Measurements from ENCODE around the gene OPCML. TPM values are rescaled to one million over a fixed set of nuclear protein-coding genes. Genes with fewer than 3 reads are reported as not detected.

Gene OPCML
- total RNA-seq, 1 experiment from 2014 or later: 0.94 TPM

- H2BK15ac ChIP-seq (ENCODE audit: low read depth, low read length): no peak overlapping the region
- no peak overlapping the region for H2BK5ac ChIP-seq (ENCODE audit: insufficient read length, low read length)
- no peak overlapping the region for H3K4me2 ChIP-seq (ENCODE audit: insufficient read depth, insufficient read length, low read length)
- H3K4ac ChIP-seq (ENCODE audit: low read depth, low read length): no peak overlapping the region
- no peak overlapping the region for H2AK5ac ChIP-seq (ENCODE audit: insufficient read length, low read length)
- no peak overlapping the region for H3K14ac ChIP-seq (ENCODE audit: insufficient read depth, low read length)
- 100% methylated on average over 2 of the region's 2 CpGs for WGBS (ENCODE audit: extremely low coverage, insufficient read length, low lambda C conversion rate)
- H3K23ac ChIP-seq (ENCODE audit: insufficient read length, low read depth, low read length): no peak overlapping the region
- no peak overlapping the region for H3K27ac ChIP-seq (ENCODE audit: insufficient read length, low read depth, low read length)
- no peak overlapping the region for H2BK120ac ChIP-seq (ENCODE audit: low read depth, low read length, poor library complexity, severe bottlenecking)
- no peak overlapping the region for H4K8ac ChIP-seq (replicated peaks; ENCODE audit: insufficient read length, low read depth, low read length)
- no peaks in the 10 kb centered on the region for H4K20me1 ChIP-seq (ENCODE audit: control insufficient read depth, insufficient read depth, insufficient read length)
- Mint-ChIP-seq H3K36me3 (ENCODE audit: insufficient read depth in 1 of 3, low read depth in 3 of 3) (no peaks in the 10 kb centered on the region), H3K27me3 (ENCODE audit: low read depth) (peaks cover 2% of the 10 kb centered on the region; the same call in 1 of the 2 replicates), H3K4me1 (peaks cover 12 to 19% of the 10 kb centered on the region in 2 experiments), H3K9me3 (no peaks in the 10 kb centered on the region), H3K27ac (no peak overlapping the region), H3K4me3 (no peak overlapping the region)
- H3K79me2 ChIP-seq (ENCODE audit: insufficient read depth, low read length): no peaks in the 10 kb centered on the region
- no peaks in the 10 kb centered on the region for H3K79me1 ChIP-seq (ENCODE audit: insufficient read depth, low read depth, low read length, poor library complexity, severe bottlenecking)
- no peaks in the 10 kb centered on the region for H3K23me2 ChIP-seq (ENCODE audit: insufficient read length, low read depth, low read length, poor library complexity, severe bottlenecking)
- H3K9me3 ChIP-seq (ENCODE audit: control insufficient read depth, low read depth, low read length): no peaks in the 10 kb centered on the region
- H4K91ac ChIP-seq (ENCODE audit: insufficient read length, low read depth, low read length): no peak overlapping the region
- H3K27me3 ChIP-seq (ENCODE audit: insufficient read depth, low read length): no peaks in the 10 kb centered on the region
- DNase-seq: no peak
- no peak overlapping the region for H3K56ac ChIP-seq (ENCODE audit: insufficient read length, low read depth, low read length)
- no peak overlapping the region for H3K9ac ChIP-seq (ENCODE audit: extremely low read depth, insufficient read length, low read length)
- TF ChIP-seq, protein P1, sequence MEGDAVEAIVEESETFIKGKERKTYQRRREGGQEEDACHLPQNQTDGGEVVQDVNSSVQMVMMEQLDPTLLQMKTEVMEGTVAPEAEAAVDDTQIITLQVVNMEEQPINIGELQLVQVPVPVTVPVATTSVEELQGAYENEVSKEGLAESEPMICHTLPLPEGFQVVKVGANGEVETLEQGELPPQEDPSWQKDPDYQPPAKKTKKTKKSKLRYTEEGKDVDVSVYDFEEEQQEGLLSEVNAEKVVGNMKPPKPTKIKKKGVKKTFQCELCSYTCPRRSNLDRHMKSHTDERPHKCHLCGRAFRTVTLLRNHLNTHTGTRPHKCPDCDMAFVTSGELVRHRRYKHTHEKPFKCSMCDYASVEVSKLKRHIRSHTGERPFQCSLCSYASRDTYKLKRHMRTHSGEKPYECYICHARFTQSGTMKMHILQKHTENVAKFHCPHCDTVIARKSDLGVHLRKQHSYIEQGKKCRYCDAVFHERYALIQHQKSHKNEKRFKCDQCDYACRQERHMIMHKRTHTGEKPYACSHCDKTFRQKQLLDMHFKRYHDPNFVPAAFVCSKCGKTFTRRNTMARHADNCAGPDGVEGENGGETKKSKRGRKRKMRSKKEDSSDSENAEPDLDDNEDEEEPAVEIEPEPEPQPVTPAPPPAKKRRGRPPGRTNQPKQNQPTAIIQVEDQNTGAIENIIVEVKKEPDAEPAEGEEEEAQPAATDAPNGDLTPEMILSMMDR (conservative IDR thresholded peaks at IDR 0.05): no peak
- no peak overlapping the region for H4K5ac ChIP-seq (ENCODE audit: insufficient read length, low read depth, low read length)
- no peak overlapping the region for H2BK12ac ChIP-seq (ENCODE audit: insufficient read length, low read depth, low read length)
- no peak overlapping the region for H2BK20ac ChIP-seq (ENCODE audit: low read depth, low read length, poor library complexity, severe bottlenecking)
- no peak overlapping the region for H3K18ac ChIP-seq (ENCODE audit: insufficient read length, low read depth, low read length)
- no peak overlapping the region for H3T11ph ChIP-seq (ENCODE audit: low read length)
- H2AFZ ChIP-seq (ENCODE audit: low read length): no peak overlapping the region
- no peaks in the 10 kb centered on the region; the same call in 1 of the 2 replicates for H3K4me1 ChIP-seq (ENCODE audit: insufficient read depth, low read length)
Measured at GRCh38 chr11:133326332-133326731, 206.0 kb downstream of the OPCML start.

All from H9 (cell line).